Activated naive CD4-positive, alpha-beta T cell treated with anti-CD3 and anti-CD28 coated beads, Interleukin-2, amount 10 ng/mL, durations not matched to agents 7 days and 5 days (primary cell): Measurements from ENCODE around the gene DRD2.

Source experiments
- CTCF ChIA-PET: fragments of 350-600 bp; sonication (Branson Sonifier 250); formaldehyde crosslinking; loops from one replicate; lab custom pipeline; 2021; ENCODE audit warnings: antibody characterized with exemption; lab: Charles Lee
- DNase-seq: peaks from one replicate; pipeline ENCODE4 v3.0.0-alpha.2; 2020
- H3K27ac Mint-ChIP-seq: one replicate; pipeline ENCODE4 v1.8.0; 2021; ENCODE audit warnings: mild to moderate bottlenecking, moderate library complexity, mixed read lengths
- H3K27me3 Mint-ChIP-seq: one replicate; pipeline ENCODE4 v1.8.0; 2021; ENCODE audit warnings: mild to moderate bottlenecking, mixed read lengths
- H3K36me3 Mint-ChIP-seq: one replicate; pipeline ENCODE4 v1.8.0; 2021; ENCODE audit warnings: mixed read lengths
- H3K4me1 Mint-ChIP-seq: one replicate; pipeline ENCODE4 v1.8.0; 2021; ENCODE audit warnings: mixed read lengths
- H3K4me3 Mint-ChIP-seq: one replicate; pipeline ENCODE4 v1.8.0; 2021; ENCODE audit warnings: mild to moderate bottlenecking, moderate library complexity, mixed read lengths
- H3K9me3 Mint-ChIP-seq: one replicate; pipeline ENCODE4 v1.8.0; 2021; ENCODE audit warnings: mixed read lengths

The DRD2 gene

GRCh38 chr11:113472471-113472870, 2.7 kb downstream of the DRD2 start:
- CTCF ChIA-PET = no interaction called here
- H3K9me3 Mint-ChIP-seq = no peaks in the 10 kb centered on the region
- H3K4me1 Mint-ChIP-seq = peaks cover 6% of the 10 kb centered on the region
- H3K36me3 Mint-ChIP-seq = no peaks in the 10 kb centered on the region
- H3K27me3 Mint-ChIP-seq = peaks cover 48% of the 10 kb centered on the region
- no peak overlapping the region for H3K4me3 Mint-ChIP-seq
- no peak for DNase-seq
- H3K27ac Mint-ChIP-seq = no peak overlapping the region

GRCh38 chr11:113470233-113470632, 5.0 kb downstream of the DRD2 start:
- no peak for DNase-seq
- Mint-ChIP-seq H3K4me1 (peaks cover 3% of the 10 kb centered on the region), H3K27ac (no peak overlapping the region), H3K4me3 (no peak overlapping the region), H3K36me3 (no peaks in the 10 kb centered on the region), H3K27me3 (peaks cover 25% of the 10 kb centered on the region), H3K9me3 (no peaks in the 10 kb centered on the region)
- CTCF ChIA-PET = no interaction called here

DNA sequence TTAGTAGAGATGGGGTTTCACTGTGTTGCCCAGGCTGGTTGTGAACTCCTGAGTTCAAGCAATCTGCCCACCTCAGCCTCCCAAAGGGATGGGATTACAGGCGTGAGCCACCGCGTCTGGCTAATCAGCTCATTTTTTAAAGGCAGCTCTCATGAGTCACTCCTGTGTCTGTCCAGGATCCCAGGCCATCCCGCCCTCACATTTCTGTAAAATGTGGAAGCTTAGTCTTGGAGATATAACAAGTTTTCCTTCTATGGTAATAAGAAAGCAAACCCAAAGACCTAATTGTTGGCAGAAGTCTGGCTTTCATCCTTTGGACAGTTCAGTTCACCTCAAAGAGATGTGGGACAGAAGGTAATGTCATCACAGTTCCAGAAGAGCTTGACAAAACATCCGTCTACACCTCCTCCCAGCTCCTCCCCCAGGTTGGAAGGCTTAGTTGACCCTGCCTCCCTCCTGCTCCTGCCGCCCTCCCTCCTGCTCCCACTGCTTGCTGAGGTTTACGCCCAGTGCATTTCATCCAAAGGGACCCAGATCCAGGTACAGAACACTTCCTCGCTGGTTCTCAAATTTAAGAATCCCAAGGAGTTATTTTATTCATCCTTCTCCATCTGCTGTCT, 6.4 kb downstream of the DRD2 start:
- H3K4me1 Mint-ChIP-seq = no peaks in the 10 kb centered on the region
- H3K27ac Mint-ChIP-seq = no peak overlapping the region
- H3K9me3 Mint-ChIP-seq = no peaks in the 10 kb centered on the region
- CTCF ChIA-PET = no interaction called here
- H3K4me3 Mint-ChIP-seq = no peak overlapping the region
- no peaks in the 10 kb centered on the region for H3K36me3 Mint-ChIP-seq
- H3K27me3 Mint-ChIP-seq = peaks cover 13% of the 10 kb centered on the region
- DNase-seq = no peak

DNA sequence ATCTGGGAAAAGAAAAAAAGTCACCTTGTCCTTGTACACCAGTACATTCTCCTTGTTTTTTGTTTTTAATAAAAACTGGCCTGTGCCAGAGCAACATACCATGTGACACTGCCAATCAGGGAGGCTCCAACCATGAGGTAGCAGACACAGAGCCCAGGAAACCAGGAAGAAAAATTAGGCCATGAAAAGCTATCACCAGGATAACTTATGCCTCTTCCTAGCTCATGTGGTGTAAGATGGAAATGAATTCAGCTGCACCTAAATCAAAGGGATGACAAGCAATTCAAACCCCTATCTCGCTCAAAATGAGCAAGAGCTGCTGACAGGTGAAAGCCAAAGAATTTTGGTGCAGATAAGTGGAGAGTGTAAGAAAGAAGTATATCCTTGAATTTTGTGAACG, 7.7 kb downstream of the DRD2 start:
- no peak for DNase-seq
- H3K27ac Mint-ChIP-seq = no peak overlapping the region
- H3K4me1 Mint-ChIP-seq = no peaks in the 10 kb centered on the region
- CTCF ChIA-PET = interaction anchor here (0.6 to 0.7 kb wide), 2 partner anchors 10 to 1364 kb away, joined by 3 read pairs; no protein-coding TSS in a partner anchor
- H3K36me3 Mint-ChIP-seq = no peaks in the 10 kb centered on the region
- no peak overlapping the region for H3K4me3 Mint-ChIP-seq
- peaks cover 6% of the 10 kb centered on the region for H3K27me3 Mint-ChIP-seq
- H3K9me3 Mint-ChIP-seq = no peaks in the 10 kb centered on the region

GRCh38 chr11:113465786-113466185, 9.4 kb downstream of the DRD2 start:
- H3K36me3 Mint-ChIP-seq = no peaks in the 10 kb centered on the region
- H3K27ac Mint-ChIP-seq = no peak overlapping the region
- DNase-seq = no peak
- H3K9me3 Mint-ChIP-seq = no peaks in the 10 kb centered on the region
- no peak overlapping the region for H3K4me3 Mint-ChIP-seq
- H3K27me3 Mint-ChIP-seq = peaks cover 6% of the 10 kb centered on the region
- CTCF ChIA-PET = no interaction called here
- no peaks in the 10 kb centered on the region for H3K4me1 Mint-ChIP-seq

DNA sequence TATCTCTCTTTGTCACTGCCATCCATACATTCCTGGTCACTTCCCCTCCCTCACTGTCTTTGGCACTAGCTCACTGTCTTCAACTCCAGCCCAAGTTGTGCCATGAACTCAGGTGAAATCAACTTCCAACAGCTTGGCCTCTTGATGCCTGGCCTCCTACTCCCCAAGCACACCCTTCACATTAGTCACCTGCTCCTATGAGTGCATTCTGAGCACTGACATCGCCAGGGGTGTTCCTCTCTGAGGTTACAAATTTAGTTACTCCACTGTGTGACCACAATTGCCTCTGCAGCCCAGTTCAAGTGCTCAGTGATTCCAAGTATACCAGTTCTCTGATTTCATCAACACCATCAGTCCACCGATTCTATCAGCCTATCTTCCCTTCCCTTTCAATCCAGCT, 10.8 kb downstream of the DRD2 start:
- Mint-ChIP-seq H3K4me3 (no peak overlapping the region), H3K9me3 (no peaks in the 10 kb centered on the region)
- CTCF ChIA-PET = no interaction called here

DNA sequence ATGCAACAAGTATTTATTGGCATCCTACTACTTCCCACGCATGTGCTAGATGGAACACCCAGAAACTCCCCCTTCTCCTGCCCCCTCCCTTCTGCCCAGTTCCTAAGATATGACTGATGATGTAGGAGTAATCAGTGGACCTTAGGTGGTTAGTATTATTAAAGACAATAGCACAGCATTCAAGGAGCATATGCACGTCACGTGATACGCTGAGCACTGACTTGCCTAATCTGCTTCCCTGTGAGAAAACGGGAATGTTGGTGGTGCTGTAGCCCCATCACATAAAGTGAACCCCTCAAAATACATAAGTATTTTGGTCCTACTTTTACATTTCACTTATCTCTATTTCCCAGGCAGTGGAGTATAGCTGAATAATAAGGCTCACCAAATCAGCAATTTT, 12.4 kb downstream of the DRD2 start:
- no peak overlapping the region for H3K27ac Mint-ChIP-seq

More for the DNA sequence above, 10.8 kb downstream of the DRD2 start:
- Mint-ChIP-seq H3K4me1 (no peaks in the 10 kb centered on the region), H3K27me3 (peaks cover 12% of the 10 kb centered on the region), H3K27ac (no peak overlapping the region), H3K36me3 (no peaks in the 10 kb centered on the region)
- DNase-seq = no peak

DNA sequence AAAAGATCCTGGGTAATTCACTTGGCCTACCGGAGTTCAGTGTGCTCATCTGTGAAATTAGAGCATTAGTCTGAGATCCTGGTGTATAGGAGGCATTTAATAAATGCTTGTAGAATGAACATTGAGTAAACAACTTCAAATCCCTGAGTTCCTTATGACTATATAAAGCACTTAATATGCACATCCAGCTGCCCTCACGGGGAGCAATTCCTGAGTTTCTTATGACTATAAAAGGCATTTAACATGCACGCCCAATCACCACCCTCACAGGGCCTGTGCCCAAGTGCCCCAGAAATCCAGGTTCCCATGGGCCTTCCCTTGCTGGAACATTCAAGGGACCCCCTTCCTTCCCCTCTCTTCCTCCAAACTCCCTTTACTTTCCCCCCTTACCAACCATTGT, 13.6 kb downstream of the DRD2 start:
- no peaks in the 10 kb centered on the region for H3K4me1 Mint-ChIP-seq
- H3K9me3 Mint-ChIP-seq = no peaks in the 10 kb centered on the region
- CTCF ChIA-PET = interaction anchor here (0.6 kb wide), 1 partner anchor 1014 kb away, joined by 3 read pairs; no protein-coding TSS in a partner anchor
- DNase-seq = no peak
- no peak overlapping the region for H3K27ac Mint-ChIP-seq
- H3K27me3 Mint-ChIP-seq = peaks cover 9% of the 10 kb centered on the region
- H3K4me3 Mint-ChIP-seq = no peak overlapping the region
- H3K36me3 Mint-ChIP-seq = no peaks in the 10 kb centered on the region

More for the DNA sequence above, 12.4 kb downstream of the DRD2 start:
- H3K36me3 Mint-ChIP-seq = no peaks in the 10 kb centered on the region
- no peak overlapping the region for H3K4me3 Mint-ChIP-seq
- no peaks in the 10 kb centered on the region for H3K4me1 Mint-ChIP-seq
- CTCF ChIA-PET = no interaction called here
- H3K27me3 Mint-ChIP-seq = peaks cover 9% of the 10 kb centered on the region
- no peak for DNase-seq
- H3K9me3 Mint-ChIP-seq = no peaks in the 10 kb centered on the region

- H3K4me3 Mint-ChIP-seq = no peak overlapping the region
- no peaks in the 10 kb centered on the region for H3K4me1 Mint-ChIP-seq
- no peaks in the 10 kb centered on the region for H3K36me3 Mint-ChIP-seq
- CTCF ChIA-PET = no interaction called here
- H3K27ac Mint-ChIP-seq = no peak overlapping the region
- no peaks in the 10 kb centered on the region for H3K9me3 Mint-ChIP-seq
- H3K27me3 Mint-ChIP-seq = peaks cover 9% of the 10 kb centered on the region
- no peak for DNase-seq
Measured at GRCh38 chr11:113460469-113460868, 14.7 kb downstream of the DRD2 start.

GRCh38 chr11:113458189-113458588, 17.0 kb downstream of the DRD2 start:
- Mint-ChIP-seq H3K9me3 (no peaks in the 10 kb centered on the region), H3K27ac (no peak overlapping the region), H3K36me3 (no peaks in the 10 kb centered on the region), H3K27me3 (peaks cover 9% of the 10 kb centered on the region), H3K4me3 (no peak overlapping the region), H3K4me1 (no peaks in the 10 kb centered on the region)
- CTCF ChIA-PET = no interaction called here
- no peak for DNase-seq

DNA sequence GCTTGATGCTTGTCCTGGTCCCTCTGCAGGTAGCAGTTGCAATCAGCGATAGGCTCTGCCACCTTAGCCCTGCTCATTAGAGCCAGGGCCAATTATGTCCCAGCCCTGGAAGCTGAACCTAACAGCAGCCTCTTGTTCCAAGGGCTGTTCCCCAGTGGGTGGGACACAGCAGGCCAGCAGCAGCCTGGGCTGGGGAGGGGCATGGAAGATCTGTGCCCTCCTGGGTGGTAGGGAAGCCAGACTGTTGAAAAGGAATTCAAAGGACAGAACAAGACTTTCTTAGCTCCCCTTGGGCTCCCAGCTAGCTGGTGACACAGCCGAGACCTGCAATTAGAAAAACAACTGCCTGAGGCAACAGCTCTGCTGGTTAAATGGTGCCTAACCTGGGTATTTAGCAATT, 17.4 kb downstream of the DRD2 start:
- CTCF ChIA-PET = no interaction called here
- Mint-ChIP-seq H3K36me3 (no peaks in the 10 kb centered on the region), H3K9me3 (no peaks in the 10 kb centered on the region)

GRCh38 chr11:113454455-113454854, 20.7 kb downstream of the DRD2 start:
- no peaks in the 10 kb centered on the region for H3K9me3 Mint-ChIP-seq
- H3K4me1 Mint-ChIP-seq = no peaks in the 10 kb centered on the region
- no peak overlapping the region for H3K27ac Mint-ChIP-seq
- no peaks in the 10 kb centered on the region for H3K36me3 Mint-ChIP-seq
- peaks cover 4% of the 10 kb centered on the region for H3K27me3 Mint-ChIP-seq
- no peak overlapping the region for H3K4me3 Mint-ChIP-seq
- no peak for DNase-seq
- CTCF ChIA-PET = no interaction called here

More for the DNA sequence above, 17.4 kb downstream of the DRD2 start:
- H3K27me3 Mint-ChIP-seq = peaks cover 9% of the 10 kb centered on the region
- DNase-seq = no peak
- H3K27ac Mint-ChIP-seq = no peak overlapping the region
- H3K4me3 Mint-ChIP-seq = no peak overlapping the region
- H3K4me1 Mint-ChIP-seq = no peaks in the 10 kb centered on the region

DNA sequence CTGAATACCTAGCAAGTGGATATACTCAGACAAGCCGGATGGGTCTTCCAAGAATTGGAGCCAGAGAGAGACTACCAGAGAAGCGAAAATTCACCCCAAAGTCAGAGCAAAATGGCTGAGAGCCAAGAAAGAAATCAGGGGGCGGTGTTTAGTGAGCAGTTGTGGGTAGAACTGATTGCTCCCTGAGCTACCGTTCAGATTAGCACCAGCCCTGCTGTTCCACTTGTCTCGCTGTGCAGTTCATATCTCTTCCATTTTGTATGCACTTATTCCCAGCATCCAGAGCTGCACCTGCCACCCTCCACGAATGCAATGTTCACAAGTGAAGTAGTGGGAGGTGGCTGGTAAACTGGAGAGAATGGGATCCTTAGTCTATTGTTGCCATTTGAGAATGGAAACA, 25.5 kb downstream of the DRD2 start:
- H3K9me3 Mint-ChIP-seq = no peaks in the 10 kb centered on the region
- CTCF ChIA-PET = interaction anchor here (0.9 kb wide), 1 partner anchor 183 kb away, joined by 3 read pairs; no protein-coding TSS in a partner anchor
- no peak for DNase-seq

DNA sequence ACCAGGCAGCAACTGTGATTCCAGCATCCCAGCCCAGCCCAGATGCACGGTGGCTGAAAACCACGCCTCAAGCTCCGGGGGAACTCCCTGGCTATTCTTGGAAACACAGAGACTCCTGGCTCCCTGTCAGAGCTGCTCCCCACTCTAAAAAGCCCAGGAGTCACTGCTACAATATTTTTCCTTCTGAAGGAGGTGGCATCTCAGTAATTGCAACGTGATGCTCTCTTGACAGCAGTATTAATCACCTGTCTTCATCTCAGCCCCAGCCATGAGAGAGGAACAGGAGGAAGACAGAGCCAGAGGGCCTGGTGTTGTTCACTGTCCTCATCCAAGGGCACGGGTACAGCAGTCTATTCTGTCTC, 26.9 kb downstream of the DRD2 start:
- H3K36me3 Mint-ChIP-seq = no peaks in the 10 kb centered on the region
- DNase-seq = no peak
- H3K27ac Mint-ChIP-seq = no peak overlapping the region
- H3K27me3 Mint-ChIP-seq = peaks cover 16% of the 10 kb centered on the region
- H3K9me3 Mint-ChIP-seq = no peaks in the 10 kb centered on the region
- no peak overlapping the region for H3K4me3 Mint-ChIP-seq
- no peaks in the 10 kb centered on the region for H3K4me1 Mint-ChIP-seq
- CTCF ChIA-PET = no interaction called here

More for the DNA sequence above, 25.5 kb downstream of the DRD2 start:
- Mint-ChIP-seq H3K36me3 (no peaks in the 10 kb centered on the region), H3K27ac (no peak overlapping the region), H3K27me3 (peaks cover 16% of the 10 kb centered on the region), H3K4me1 (no peaks in the 10 kb centered on the region), H3K4me3 (no peak overlapping the region)

GRCh38 chr11:113447621-113448315, 27.4 kb downstream of the DRD2 start:
- H3K4me3 Mint-ChIP-seq = no peak overlapping the region
- CTCF ChIA-PET = no interaction called here
- DNase-seq = no peak
- no peaks in the 10 kb centered on the region for H3K9me3 Mint-ChIP-seq
- H3K4me1 Mint-ChIP-seq = no peaks in the 10 kb centered on the region
- H3K27ac Mint-ChIP-seq = no peak overlapping the region
- no peaks in the 10 kb centered on the region for H3K36me3 Mint-ChIP-seq
- H3K27me3 Mint-ChIP-seq = peaks cover 16% of the 10 kb centered on the region
